Calu3 (cell line): ENCODE measurements around the gene CUEDC1. TPM values are rescaled to one million over a fixed set of nuclear protein-coding genes. Genes with fewer than 3 reads are reported as not detected.

Experiments
- BruUV-seq: library from RNA; stranded (reverse); fragments of 400-500 nt; replicated peaks from 2 replicates; lab custom pipeline; 2021; lab: Mats Ljungman, UMichigan
- CTCF ChIA-PET: fragments of 300-600 bp; sonication (Branson Sonifier 250); formaldehyde crosslinking; loops from one replicate; lab custom pipeline; 2022; ENCODE audit warnings: antibody characterized with exemption; lab: Charles Lee
- DNase-seq: peaks from one replicate; pipeline ENCODE4 v3.0.0; 2022
- H3K27ac Mint-ChIP-seq: one replicate; pipeline ENCODE4 v1.8.0; 2022; ENCODE audit warnings: mixed read lengths; ENCODE audit not compliant: unreplicated experiment
- H3K27me3 Mint-ChIP-seq: one replicate; pipeline ENCODE4 v1.8.0; 2022; ENCODE audit warnings: mixed read lengths; ENCODE audit not compliant: unreplicated experiment
- H3K36me3 Mint-ChIP-seq: one replicate; pipeline ENCODE4 v1.8.0; 2022; ENCODE audit warnings: mild to moderate bottlenecking, moderate library complexity, mixed read lengths; ENCODE audit not compliant: insufficient read depth, unreplicated experiment
- H3K4me1 Mint-ChIP-seq: one replicate; pipeline ENCODE4 v1.8.0; 2022; ENCODE audit warnings: mild to moderate bottlenecking, low read depth, mixed read lengths; ENCODE audit not compliant: unreplicated experiment
- H3K4me3 Mint-ChIP-seq: one replicate; pipeline ENCODE4 v1.8.0; 2022; ENCODE audit warnings: mild to moderate bottlenecking, low read depth, moderate library complexity, mixed read lengths; ENCODE audit not compliant: unreplicated experiment
- H3K9me3 Mint-ChIP-seq: one replicate; pipeline ENCODE4 v1.8.0; 2022; ENCODE audit warnings: low read depth, mixed read lengths; ENCODE audit not compliant: unreplicated experiment
- intact Hi-C: fragments of 100-400 bp; cut with micrococcal nuclease; formaldehyde crosslinking; loops from one replicate; pipeline ENCODE4 v1.10.0; 2022; ENCODE audit not compliant: unreplicated experiment
- total RNA-seq: library from RNA; stranded (reverse); gene quantifications from 2 replicates; pipeline ENCODE4 v1.2.3, GENCODE V29; 2022
- TF ChIP-seq, protein P1 (sequence below): fragments of 200-600 bp; IDR thresholded peaks from one replicate; pipeline ENCODE4 v1.8.0; 2022; ENCODE audit warnings: antibody characterized with exemption; ENCODE audit not compliant: unreplicated experiment

CUEDC1 gene
- total RNA-seq, 1 experiment from 2014 or later, result 30.9 TPM

- CTCF ChIA-PET, result interaction anchor here (1.0 kb wide), 1 partner anchor 135 kb away, joined by 3 read pairs; no protein-coding TSS in a partner anchor
- Mint-ChIP-seq H3K9me3 (no peaks in the 10 kb centered on the region), H3K27me3 (no peaks in the 10 kb centered on the region), H3K27ac (no peak overlapping the region), H3K4me3 (no peak overlapping the region), H3K4me1 (peaks cover 10% of the 10 kb centered on the region), H3K36me3 (peaks cover 30% of the 10 kb centered on the region)
- no peak for DNase-seq
- TF ChIP-seq, protein P1, sequence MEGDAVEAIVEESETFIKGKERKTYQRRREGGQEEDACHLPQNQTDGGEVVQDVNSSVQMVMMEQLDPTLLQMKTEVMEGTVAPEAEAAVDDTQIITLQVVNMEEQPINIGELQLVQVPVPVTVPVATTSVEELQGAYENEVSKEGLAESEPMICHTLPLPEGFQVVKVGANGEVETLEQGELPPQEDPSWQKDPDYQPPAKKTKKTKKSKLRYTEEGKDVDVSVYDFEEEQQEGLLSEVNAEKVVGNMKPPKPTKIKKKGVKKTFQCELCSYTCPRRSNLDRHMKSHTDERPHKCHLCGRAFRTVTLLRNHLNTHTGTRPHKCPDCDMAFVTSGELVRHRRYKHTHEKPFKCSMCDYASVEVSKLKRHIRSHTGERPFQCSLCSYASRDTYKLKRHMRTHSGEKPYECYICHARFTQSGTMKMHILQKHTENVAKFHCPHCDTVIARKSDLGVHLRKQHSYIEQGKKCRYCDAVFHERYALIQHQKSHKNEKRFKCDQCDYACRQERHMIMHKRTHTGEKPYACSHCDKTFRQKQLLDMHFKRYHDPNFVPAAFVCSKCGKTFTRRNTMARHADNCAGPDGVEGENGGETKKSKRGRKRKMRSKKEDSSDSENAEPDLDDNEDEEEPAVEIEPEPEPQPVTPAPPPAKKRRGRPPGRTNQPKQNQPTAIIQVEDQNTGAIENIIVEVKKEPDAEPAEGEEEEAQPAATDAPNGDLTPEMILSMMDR, result no peak
- BruUV-seq, result no TSS peak
- intact Hi-C loops, result no loop called here
Measured at GRCh38 chr17:57866723-57867122, 88.5 kb downstream of the CUEDC1 start.

DNA sequence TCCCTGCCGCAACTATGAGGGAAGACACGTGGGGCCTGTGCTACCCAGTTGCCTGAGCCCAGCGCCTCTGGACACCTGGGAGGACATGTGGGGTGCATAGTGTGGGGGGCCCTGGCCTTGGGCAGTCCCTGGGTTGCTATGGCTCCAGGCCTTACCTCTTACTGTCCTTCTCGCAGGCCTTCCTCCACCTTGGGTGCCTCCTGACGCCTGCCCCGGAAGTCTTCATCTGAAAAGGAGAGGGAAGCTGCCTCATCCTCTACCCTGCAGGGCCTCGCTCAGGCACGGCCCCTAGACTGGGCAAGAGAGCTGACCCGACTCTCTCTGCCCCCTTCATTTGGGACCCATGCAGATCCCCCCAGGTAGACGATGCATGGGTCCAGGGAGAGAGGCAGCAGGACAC lies 88.9 kb downstream of the CUEDC1 start:
- intact Hi-C loops, result no loop called here
- CTCF ChIA-PET, result interaction anchor here (0.7 kb wide), 1 partner anchor 321 kb away, joined by 4 read pairs; no protein-coding TSS in a partner anchor
- Mint-ChIP-seq H3K9me3 (no peaks in the 10 kb centered on the region), H3K36me3 (peaks cover 32% of the 10 kb centered on the region), H3K27me3 (no peaks in the 10 kb centered on the region), H3K4me1 (peaks cover 10% of the 10 kb centered on the region), H3K4me3 (no peak overlapping the region), H3K27ac (no peak overlapping the region)
- TF ChIP-seq, protein P1, result no peak
- no TSS peak for BruUV-seq
- no peak for DNase-seq

DNA sequence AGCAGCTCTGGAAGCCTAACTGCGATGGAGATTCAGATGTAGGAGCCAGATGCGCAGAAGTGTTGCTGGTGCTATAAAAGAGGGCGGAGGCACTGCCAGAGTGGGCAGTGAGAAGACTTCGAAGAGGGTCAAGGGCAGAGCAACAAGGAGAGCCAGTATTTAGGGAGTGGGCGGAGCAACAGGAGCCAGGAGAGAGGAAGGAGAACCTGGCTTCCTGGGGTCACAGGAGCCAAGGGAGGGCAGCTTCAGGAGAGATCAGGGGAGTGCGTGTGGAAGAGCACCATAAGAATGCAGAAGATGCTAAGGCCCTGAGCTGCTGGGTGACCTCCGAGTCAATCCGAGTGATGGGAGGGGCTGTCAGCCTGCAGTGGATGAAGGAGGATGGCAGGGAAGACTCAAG lies 90.9 kb downstream of the CUEDC1 start:
- CTCF ChIA-PET, result interaction anchor here (0.7 kb wide), 1 partner anchor 117 kb away, joined by 4 read pairs; no protein-coding TSS in a partner anchor
- TF ChIP-seq, protein P1, result no peak
- peaks cover 38% of the 10 kb centered on the region for H3K36me3 Mint-ChIP-seq
- no TSS peak for BruUV-seq
- no peaks in the 10 kb centered on the region for H3K27me3 Mint-ChIP-seq
- H3K9me3 Mint-ChIP-seq, result no peaks in the 10 kb centered on the region
- H3K27ac Mint-ChIP-seq, result no peak overlapping the region
- no peak for DNase-seq
- intact Hi-C loops, result no loop called here
- H3K4me1 Mint-ChIP-seq, result peaks cover 10% of the 10 kb centered on the region
- no peak overlapping the region for H3K4me3 Mint-ChIP-seq

DNA sequence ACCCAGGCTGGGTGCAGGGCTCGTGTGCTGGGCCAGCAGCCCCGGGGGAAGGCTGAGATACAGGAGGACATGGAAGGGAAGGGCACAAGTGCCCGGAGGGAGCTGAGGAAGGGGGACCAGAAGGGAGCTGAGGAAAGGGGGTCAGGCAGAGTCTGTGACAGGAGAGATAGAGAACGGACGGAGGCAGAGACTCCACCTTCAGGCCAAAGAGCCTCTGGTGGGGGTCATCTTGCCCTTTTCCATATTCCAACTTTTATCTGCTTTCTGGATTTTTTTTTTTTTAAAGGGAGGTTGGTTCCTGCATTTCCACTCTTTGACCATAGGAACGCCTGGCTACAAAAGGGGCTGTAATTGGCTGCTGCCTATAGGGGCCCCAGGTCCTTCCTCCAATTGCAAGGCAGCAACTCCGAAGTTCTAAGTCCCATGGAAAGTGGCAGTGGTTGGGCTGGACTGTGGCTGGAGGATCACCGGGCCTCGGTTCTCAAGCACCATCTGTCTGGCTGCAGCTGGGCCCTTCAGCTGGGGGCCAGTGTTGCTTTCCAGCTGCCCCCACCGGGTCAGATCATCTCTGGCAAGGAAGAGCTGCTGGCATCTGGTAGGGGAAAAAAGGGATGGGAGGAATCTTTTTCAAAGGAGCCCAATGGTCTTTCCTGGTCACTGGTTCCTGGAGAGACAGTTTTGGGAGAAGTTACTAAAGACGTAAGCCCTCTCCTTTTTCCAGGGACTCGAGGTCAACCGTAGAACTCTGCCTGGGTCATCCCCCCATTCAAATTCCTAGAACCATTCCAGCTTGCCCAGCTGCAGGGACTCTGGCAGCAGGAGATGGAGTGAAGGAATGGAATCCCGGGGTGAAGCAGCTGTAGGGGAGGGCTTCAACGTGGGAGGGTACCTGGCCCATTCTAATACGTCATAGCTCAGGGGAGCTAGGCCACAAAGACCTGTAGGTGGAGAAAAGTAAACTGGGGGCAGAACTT lies 92.2 kb downstream of the CUEDC1 start:
- no TSS peak for BruUV-seq
- CTCF ChIA-PET, result no interaction called here
- peaks cover 42% of the 10 kb centered on the region for H3K36me3 Mint-ChIP-seq
- no peaks in the 10 kb centered on the region for H3K9me3 Mint-ChIP-seq
- no peak for DNase-seq
- TF ChIP-seq, protein P1, result no peak
- H3K4me3 Mint-ChIP-seq, result no peak overlapping the region
- no peaks in the 10 kb centered on the region for H3K27me3 Mint-ChIP-seq
- peaks cover 8% of the 10 kb centered on the region for H3K4me1 Mint-ChIP-seq
- intact Hi-C loops, result no loop called here
- no peak overlapping the region for H3K27ac Mint-ChIP-seq
